Kidney epithelial cell (primary cell): ENCODE results near the gene CCSAP. TPM values are rescaled to one million over a fixed set of nuclear protein-coding genes. Genes with fewer than 3 reads are reported as not detected.

ENCODE experiments used
- DNase-seq: peaks from one replicate; pipeline ENCODE4 v3.0.0-alpha.2; 2010; ENCODE audit warnings: low read depth
- H3K27me3 ChIP-seq: 2 replicates; pipeline ENCODE4 v1.6.0; 2011; ENCODE audit warnings: low read length; ENCODE audit not compliant: control insufficient read depth, insufficient read depth
- H3K36me3 ChIP-seq: 2 replicates; pipeline ENCODE4 v1.5.1; 2011; ENCODE audit warnings: low read length; ENCODE audit not compliant: control insufficient read depth, insufficient read depth
- H3K4me3 ChIP-seq: 2 replicates; pipeline ENCODE4 v1.5.1; 2011; ENCODE audit warnings: low read depth, mild to moderate bottlenecking, control low read depth, low read length
- total RNA-seq: library from RNA; depleted of rRNA; stranded (reverse); fragments of >200 nt; gene quantifications from 2 replicates; pipeline ENCODE4 v1.2.3, GENCODE V29; 2015
- TF ChIP-seq, protein P1 (sequence below): IDR thresholded peaks from 2 replicates; pipeline ENCODE4 v1.5.1; 2011; ENCODE audit warnings: mild to moderate bottlenecking, moderate library complexity, low read length, control low read depth, inconsistent platforms; ENCODE audit not compliant: insufficient read depth, poor library complexity, severe bottlenecking

CCSAP gene
- total RNA-seq, 1 donor from 2014 or later = 3.0 TPM

GRCh38 chr1:229355661-229356060 lies 12.8 kb upstream of the CCSAP start:
- Histone ChIP-seq H3K36me3 (no peaks in the 10 kb centered on the region), H3K27me3 (peaks cover 3% of the 10 kb centered on the region), H3K4me3 (no peak overlapping the region)
- no peak for DNase-seq
- TF ChIP-seq, protein P1, sequence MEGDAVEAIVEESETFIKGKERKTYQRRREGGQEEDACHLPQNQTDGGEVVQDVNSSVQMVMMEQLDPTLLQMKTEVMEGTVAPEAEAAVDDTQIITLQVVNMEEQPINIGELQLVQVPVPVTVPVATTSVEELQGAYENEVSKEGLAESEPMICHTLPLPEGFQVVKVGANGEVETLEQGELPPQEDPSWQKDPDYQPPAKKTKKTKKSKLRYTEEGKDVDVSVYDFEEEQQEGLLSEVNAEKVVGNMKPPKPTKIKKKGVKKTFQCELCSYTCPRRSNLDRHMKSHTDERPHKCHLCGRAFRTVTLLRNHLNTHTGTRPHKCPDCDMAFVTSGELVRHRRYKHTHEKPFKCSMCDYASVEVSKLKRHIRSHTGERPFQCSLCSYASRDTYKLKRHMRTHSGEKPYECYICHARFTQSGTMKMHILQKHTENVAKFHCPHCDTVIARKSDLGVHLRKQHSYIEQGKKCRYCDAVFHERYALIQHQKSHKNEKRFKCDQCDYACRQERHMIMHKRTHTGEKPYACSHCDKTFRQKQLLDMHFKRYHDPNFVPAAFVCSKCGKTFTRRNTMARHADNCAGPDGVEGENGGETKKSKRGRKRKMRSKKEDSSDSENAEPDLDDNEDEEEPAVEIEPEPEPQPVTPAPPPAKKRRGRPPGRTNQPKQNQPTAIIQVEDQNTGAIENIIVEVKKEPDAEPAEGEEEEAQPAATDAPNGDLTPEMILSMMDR = no peak

GRCh38 chr1:229354226-229354625 lies 11.4 kb upstream of the CCSAP start:
- Histone ChIP-seq H3K36me3 (no peaks in the 10 kb centered on the region), H3K4me3 (no peak overlapping the region), H3K27me3 (no peaks in the 10 kb centered on the region)
- TF ChIP-seq, protein P1 = no peak
- no peak for DNase-seq

- H3K4me3 ChIP-seq = no peak overlapping the region
- H3K36me3 ChIP-seq = no peaks in the 10 kb centered on the region
- TF ChIP-seq, protein P1 = no peak
- no peak for DNase-seq
- no peaks in the 10 kb centered on the region for H3K27me3 ChIP-seq
Observed at GRCh38 chr1:229352975-229353374, 10.1 kb upstream of the CCSAP start.

GRCh38 chr1:229349463-229350385 lies 6.9 kb upstream of the CCSAP start:
- TF ChIP-seq, protein P1 = no peak
- Histone ChIP-seq H3K27me3 (no peaks in the 10 kb centered on the region), H3K36me3 (no peaks in the 10 kb centered on the region), H3K4me3 (no peak overlapping the region)
- no peak for DNase-seq

GRCh38 chr1:229347528-229347927 lies 4.7 kb upstream of the CCSAP start:
- H3K27me3 ChIP-seq = no peaks in the 10 kb centered on the region
- DNase-seq = no peak
- H3K36me3 ChIP-seq = no peaks in the 10 kb centered on the region
- TF ChIP-seq, protein P1 = no peak
- no peak overlapping the region for H3K4me3 ChIP-seq
